SH-SY5Y (cell line): Measurements from ENCODE around the gene AMDHD2.

Experiments used
- GATA2 ChIP-seq: IDR thresholded peaks from 2 replicates; pipeline ENCODE4 v1.6.1; 2011; ENCODE audit warnings: mild to moderate bottlenecking, low read depth, low read length
- GATA3 ChIP-seq: IDR thresholded peaks from 2 replicates; pipeline ENCODE4 v1.6.1; 2011; ENCODE audit warnings: low read depth, mild to moderate bottlenecking, low read length, moderate library complexity

GRCh38 chr16:2501946-2502895, 17.9 kb upstream of the AMDHD2 start:
- TF ChIP-seq GATA2 (no peak), GATA3 (no peak)
